ENCODE measurements around the gene UMODL1.

The UMODL1 gene

GRCh38 chr21:42151148-42151947, 80.2 kb downstream of the UMODL1 start:
- no peaks in the 10 kb centered on the region for H3K27me3 Mint-ChIP-seq
- no peak overlapping the region for H3K4me3 Mint-ChIP-seq
- no peaks in the 10 kb centered on the region for H3K9me3 Mint-ChIP-seq
- H3K27ac Mint-ChIP-seq: no peak overlapping the region
- H3K36me3 Mint-ChIP-seq (ENCODE audit: low read depth): no peaks in the 10 kb centered on the region
- H3K4me1 Mint-ChIP-seq (ENCODE audit: low read depth): peaks cover 3% of the 10 kb centered on the region

GRCh38 chr21:42151948-42152220, 80.8 kb downstream of the UMODL1 start:
- no peak overlapping the region for H3K4me3 Mint-ChIP-seq
- H3K4me1 Mint-ChIP-seq (ENCODE audit: low read depth): peaks cover 3% of the 10 kb centered on the region
- no peak overlapping the region for H3K27ac Mint-ChIP-seq
- H3K9me3 Mint-ChIP-seq: no peaks in the 10 kb centered on the region
- H3K27me3 Mint-ChIP-seq: no peaks in the 10 kb centered on the region
- no peaks in the 10 kb centered on the region for H3K36me3 Mint-ChIP-seq (ENCODE audit: low read depth)

- H3K4me1 Mint-ChIP-seq (ENCODE audit: low read depth): peaks cover 3% of the 10 kb centered on the region
- H3K4me3 Mint-ChIP-seq: no peak overlapping the region
- H3K27me3 Mint-ChIP-seq: no peaks in the 10 kb centered on the region
- H3K27ac Mint-ChIP-seq: no peak overlapping the region
- H3K9me3 Mint-ChIP-seq: no peaks in the 10 kb centered on the region
- no peaks in the 10 kb centered on the region for H3K36me3 Mint-ChIP-seq (ENCODE audit: low read depth)
Observed at GRCh38 chr21:42153046-42153686, 82.0 kb downstream of the UMODL1 start.

- H3K27me3 Mint-ChIP-seq: no peaks in the 10 kb centered on the region
- no peaks in the 10 kb centered on the region for H3K36me3 Mint-ChIP-seq (ENCODE audit: low read depth)
- H3K9me3 Mint-ChIP-seq: no peaks in the 10 kb centered on the region
- peaks cover 3% of the 10 kb centered on the region for H3K4me1 Mint-ChIP-seq (ENCODE audit: low read depth)
- H3K27ac Mint-ChIP-seq: no peak overlapping the region
- no peak overlapping the region for H3K4me3 Mint-ChIP-seq
Observed at GRCh38 chr21:42153746-42154145, 82.6 kb downstream of the UMODL1 start.

- peaks cover 5% of the 10 kb centered on the region for H3K4me1 Mint-ChIP-seq (ENCODE audit: low read depth)
- H3K27ac Mint-ChIP-seq: no peak overlapping the region
- no peaks in the 10 kb centered on the region for H3K9me3 Mint-ChIP-seq
Observed at GRCh38 chr21:42154237-42155044, 83.3 kb downstream of the UMODL1 start.

GRCh38 chr21:42155045-42155855, 84.1 kb downstream of the UMODL1 start:
- no peaks in the 10 kb centered on the region for H3K36me3 Mint-ChIP-seq (ENCODE audit: low read depth)
- no peak overlapping the region for H3K4me3 Mint-ChIP-seq
- no peak overlapping the region for H3K27ac Mint-ChIP-seq
- peaks cover 11% of the 10 kb centered on the region for H3K4me1 Mint-ChIP-seq (ENCODE audit: low read depth)
- H3K9me3 Mint-ChIP-seq: no peaks in the 10 kb centered on the region
- no peaks in the 10 kb centered on the region for H3K27me3 Mint-ChIP-seq

More at GRCh38 chr21:42154237-42155044, 83.3 kb downstream of the UMODL1 start:
- Mint-ChIP-seq H3K4me3 (no peak overlapping the region), H3K36me3 (ENCODE audit: low read depth) (no peaks in the 10 kb centered on the region), H3K27me3 (no peaks in the 10 kb centered on the region)

GRCh38 chr21:42156690-42157605, 85.8 kb downstream of the UMODL1 start:
- no peaks in the 10 kb centered on the region for H3K27me3 Mint-ChIP-seq
- H3K4me1 Mint-ChIP-seq (ENCODE audit: low read depth): peaks cover 24% of the 10 kb centered on the region
- no peaks in the 10 kb centered on the region for H3K9me3 Mint-ChIP-seq
- H3K27ac Mint-ChIP-seq: no peak overlapping the region
- H3K36me3 Mint-ChIP-seq (ENCODE audit: low read depth): no peaks in the 10 kb centered on the region
- H3K4me3 Mint-ChIP-seq: no peak overlapping the region

GRCh38 chr21:42157606-42158310, 86.6 kb downstream of the UMODL1 start:
- no peaks in the 10 kb centered on the region for H3K27me3 Mint-ChIP-seq
- peaks cover 31% of the 10 kb centered on the region for H3K4me1 Mint-ChIP-seq (ENCODE audit: low read depth)
- H3K27ac Mint-ChIP-seq: no peak overlapping the region
- H3K36me3 Mint-ChIP-seq (ENCODE audit: low read depth): no peaks in the 10 kb centered on the region
- H3K4me3 Mint-ChIP-seq: no peak overlapping the region
- H3K9me3 Mint-ChIP-seq: no peaks in the 10 kb centered on the region

GRCh38 chr21:42158846-42159245, 87.7 kb downstream of the UMODL1 start:
- H3K27ac Mint-ChIP-seq: no peak overlapping the region
- no peaks in the 10 kb centered on the region for H3K36me3 Mint-ChIP-seq (ENCODE audit: low read depth)
- H3K27me3 Mint-ChIP-seq: no peaks in the 10 kb centered on the region
- H3K4me3 Mint-ChIP-seq: no peak overlapping the region
- no peaks in the 10 kb centered on the region for H3K9me3 Mint-ChIP-seq
- H3K4me1 Mint-ChIP-seq (ENCODE audit: low read depth): peaks cover 31% of the 10 kb centered on the region

- Mint-ChIP-seq H3K27ac (no peak overlapping the region), H3K27me3 (no peaks in the 10 kb centered on the region), H3K9me3 (no peaks in the 10 kb centered on the region), H3K4me3 (no peak overlapping the region), H3K36me3 (ENCODE audit: low read depth) (no peaks in the 10 kb centered on the region), H3K4me1 (ENCODE audit: low read depth) (peaks cover 31% of the 10 kb centered on the region)
Observed at GRCh38 chr21:42159560-42160110, 88.5 kb downstream of the UMODL1 start.

GRCh38 chr21:42160111-42160721, 89.1 kb downstream of the UMODL1 start:
- Mint-ChIP-seq H3K9me3 (no peaks in the 10 kb centered on the region), H3K27me3 (no peaks in the 10 kb centered on the region), H3K4me3 (no peak overlapping the region), H3K36me3 (ENCODE audit: low read depth) (no peaks in the 10 kb centered on the region), H3K27ac (no peak overlapping the region), H3K4me1 (ENCODE audit: low read depth) (peaks cover 31% of the 10 kb centered on the region)

- H3K27ac Mint-ChIP-seq: peak overlapping the region; percentile 37
Observed at GRCh38 chr21:42160765-42161164, 89.6 kb downstream of the UMODL1 start.

More at GRCh38 chr21:42160765-42161164, 89.6 kb downstream of the UMODL1 start:
- Mint-ChIP-seq H3K4me1 (ENCODE audit: low read depth) (peaks cover 29% of the 10 kb centered on the region), H3K4me3 (no peak overlapping the region), H3K27me3 (no peaks in the 10 kb centered on the region), H3K36me3 (ENCODE audit: low read depth) (no peaks in the 10 kb centered on the region), H3K9me3 (no peaks in the 10 kb centered on the region)

Measured in stimulated activated naive CD8-positive, alpha-beta T cell treated with anti-CD3 and anti-CD28 coated beads, Interleukin-15, Interleukin-2, amounts not matched to agents 100 ng/mL and 50 ng/mL, for 24 hours (primary cell).